GM12872 (cell line): ENCODE data around the gene TNRC6B.

Experiments used
- TF ChIP-seq, protein P1 (sequence below): IDR thresholded peaks from 3 replicates; pipeline ENCODE4 v1.5.1; 2011; ENCODE audit warnings: low read depth, mild to moderate bottlenecking, low read length, moderate library complexity; ENCODE audit not compliant: insufficient read depth

TNRC6B gene

DNA sequence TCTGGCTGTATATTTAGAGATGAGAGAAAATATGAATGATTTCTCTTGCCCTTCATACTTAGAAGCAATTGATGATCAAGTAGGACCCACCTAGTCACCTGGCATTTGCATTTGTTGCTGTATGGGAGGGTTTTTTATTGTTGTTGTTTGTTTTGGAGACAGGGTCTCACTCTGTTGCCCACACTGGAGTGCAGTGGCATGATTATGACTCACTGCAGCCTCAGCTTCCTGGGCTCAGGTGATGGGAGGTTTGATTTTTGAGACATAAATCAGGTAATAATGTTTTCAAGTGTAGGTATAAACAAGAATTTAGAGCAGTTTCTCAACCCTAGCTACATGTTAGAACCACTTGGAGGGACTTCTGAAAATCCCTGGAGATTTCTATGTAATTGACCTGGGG lies 63.0 kb downstream of the TNRC6B start:
- TF ChIP-seq, protein P1, sequence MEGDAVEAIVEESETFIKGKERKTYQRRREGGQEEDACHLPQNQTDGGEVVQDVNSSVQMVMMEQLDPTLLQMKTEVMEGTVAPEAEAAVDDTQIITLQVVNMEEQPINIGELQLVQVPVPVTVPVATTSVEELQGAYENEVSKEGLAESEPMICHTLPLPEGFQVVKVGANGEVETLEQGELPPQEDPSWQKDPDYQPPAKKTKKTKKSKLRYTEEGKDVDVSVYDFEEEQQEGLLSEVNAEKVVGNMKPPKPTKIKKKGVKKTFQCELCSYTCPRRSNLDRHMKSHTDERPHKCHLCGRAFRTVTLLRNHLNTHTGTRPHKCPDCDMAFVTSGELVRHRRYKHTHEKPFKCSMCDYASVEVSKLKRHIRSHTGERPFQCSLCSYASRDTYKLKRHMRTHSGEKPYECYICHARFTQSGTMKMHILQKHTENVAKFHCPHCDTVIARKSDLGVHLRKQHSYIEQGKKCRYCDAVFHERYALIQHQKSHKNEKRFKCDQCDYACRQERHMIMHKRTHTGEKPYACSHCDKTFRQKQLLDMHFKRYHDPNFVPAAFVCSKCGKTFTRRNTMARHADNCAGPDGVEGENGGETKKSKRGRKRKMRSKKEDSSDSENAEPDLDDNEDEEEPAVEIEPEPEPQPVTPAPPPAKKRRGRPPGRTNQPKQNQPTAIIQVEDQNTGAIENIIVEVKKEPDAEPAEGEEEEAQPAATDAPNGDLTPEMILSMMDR, result no peak

DNA sequence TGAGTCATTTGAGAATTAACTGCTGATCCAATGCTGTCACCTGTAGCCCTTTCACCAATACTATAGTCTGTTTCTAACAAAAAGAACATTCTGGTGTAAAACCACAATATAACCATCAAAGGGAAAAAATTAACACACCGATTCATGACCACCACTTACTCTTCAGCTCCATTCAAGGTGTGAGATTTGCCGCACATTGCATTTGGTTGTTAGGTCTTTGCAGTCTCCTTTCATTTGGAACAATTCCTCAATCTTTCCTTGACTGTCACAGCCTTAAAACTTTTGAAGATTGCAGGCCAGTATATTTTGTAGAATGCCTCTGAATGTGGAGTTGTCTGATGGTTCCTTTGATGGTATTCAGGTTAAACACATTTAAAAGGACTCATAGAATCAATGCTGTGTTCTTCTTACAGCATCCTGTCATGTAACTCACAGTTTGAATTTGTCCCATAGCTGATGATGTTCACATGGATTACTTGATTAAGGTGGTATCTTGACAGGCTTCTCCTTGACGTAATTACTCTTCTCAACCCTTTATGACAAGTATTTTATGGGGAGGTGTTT lies 63.6 kb downstream of the TNRC6B start:
- TF ChIP-seq, protein P1, result no peak

DNA sequence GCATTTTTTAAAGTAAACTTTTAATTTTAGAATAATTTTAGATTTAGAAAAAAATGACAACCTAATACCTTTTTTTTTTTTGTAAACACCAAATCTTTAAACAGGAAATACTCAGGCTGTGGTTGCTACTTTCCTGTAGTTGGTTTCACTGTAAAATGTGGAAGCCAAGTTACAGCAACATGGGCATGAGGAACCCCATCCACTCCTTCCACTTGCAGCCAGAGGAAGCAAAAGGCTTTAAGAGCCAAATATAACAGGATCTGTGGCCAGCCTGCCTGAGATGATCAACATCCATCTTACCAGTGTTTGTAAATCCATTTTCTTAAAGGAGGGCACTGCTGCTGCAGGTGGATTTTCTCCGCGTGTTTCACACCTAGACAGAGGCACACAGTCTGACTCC lies 66.2 kb downstream of the TNRC6B start:
- TF ChIP-seq, protein P1, result no peak

DNA sequence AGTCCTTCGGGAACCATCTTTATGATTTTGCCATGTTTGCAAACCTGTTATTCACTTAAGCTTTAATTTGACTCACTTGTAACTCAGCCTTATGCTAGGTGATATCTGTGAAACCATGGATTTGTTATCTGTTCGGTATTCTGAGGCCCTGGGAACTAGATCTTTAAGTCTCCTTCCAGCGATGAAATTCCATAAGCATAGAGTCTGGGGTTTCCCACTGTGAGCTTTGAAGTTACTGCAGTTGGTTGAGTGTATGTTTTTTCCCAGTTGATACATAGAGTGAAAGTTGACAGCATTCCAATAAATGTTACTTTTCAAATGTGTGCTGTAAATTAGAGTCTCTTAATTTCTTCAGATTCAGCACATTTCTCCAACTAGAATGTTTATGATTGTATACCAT lies 66.9 kb downstream of the TNRC6B start:
- TF ChIP-seq, protein P1, result no peak

DNA sequence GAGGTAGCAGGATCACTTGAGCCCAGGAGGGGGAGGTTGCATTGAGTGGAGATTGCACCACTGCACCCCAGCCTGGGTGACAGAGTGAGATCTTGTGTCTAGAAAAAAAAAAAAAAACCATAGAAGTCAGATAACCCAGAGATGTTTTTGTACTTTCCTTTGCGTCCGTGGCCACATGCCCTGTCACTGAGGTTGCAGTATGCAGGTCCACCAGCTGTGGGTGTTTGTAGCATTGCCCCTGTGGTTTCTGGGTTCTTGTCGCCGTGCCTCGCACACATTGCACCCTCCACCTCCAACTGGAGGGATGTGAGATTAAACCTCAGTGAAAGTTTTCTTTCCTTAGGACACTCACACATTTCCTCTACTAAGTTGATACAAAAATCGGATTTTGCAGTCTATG lies 70.3 kb downstream of the TNRC6B start:
- TF ChIP-seq, protein P1, result no peak

DNA sequence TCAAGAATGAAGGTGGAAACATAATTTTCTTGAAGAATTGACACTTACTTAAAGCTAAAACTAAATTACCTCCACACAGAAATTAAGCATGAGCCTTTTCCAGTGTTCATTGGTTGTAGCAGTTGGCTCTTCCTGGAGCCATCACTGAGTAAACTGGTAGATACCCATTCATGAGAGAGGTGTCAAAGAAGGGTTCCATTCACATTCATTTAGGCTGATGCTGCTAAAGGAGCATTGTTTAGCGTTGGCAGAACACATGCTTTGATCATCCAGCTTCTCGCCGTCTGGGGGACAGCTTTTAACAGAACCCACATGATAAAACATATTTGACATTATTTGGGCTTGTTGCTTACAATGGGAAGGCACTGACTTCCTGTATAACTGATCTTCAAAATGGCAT lies 71.6 kb downstream of the TNRC6B start:
- TF ChIP-seq, protein P1, result no peak

DNA sequence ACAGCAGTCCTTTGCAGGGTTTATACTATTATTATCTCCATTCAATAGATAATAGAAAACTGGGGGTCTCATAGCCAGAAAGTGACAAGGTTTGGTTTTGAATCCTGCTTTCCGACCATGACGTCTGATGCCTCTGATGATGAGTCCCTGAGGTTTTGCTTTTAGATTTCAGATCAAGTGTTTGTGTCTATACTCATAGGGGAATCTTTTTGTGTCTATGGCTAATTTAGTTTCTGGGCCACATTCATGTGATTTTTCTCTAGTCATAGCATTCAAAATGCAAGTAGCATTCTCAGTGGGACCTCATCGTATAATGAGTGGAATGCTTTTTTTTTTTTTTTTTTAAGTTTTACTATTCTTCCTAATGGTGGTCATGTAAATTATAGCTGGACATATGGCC lies 72.9 kb downstream of the TNRC6B start:
- TF ChIP-seq, protein P1, result no peak

DNA sequence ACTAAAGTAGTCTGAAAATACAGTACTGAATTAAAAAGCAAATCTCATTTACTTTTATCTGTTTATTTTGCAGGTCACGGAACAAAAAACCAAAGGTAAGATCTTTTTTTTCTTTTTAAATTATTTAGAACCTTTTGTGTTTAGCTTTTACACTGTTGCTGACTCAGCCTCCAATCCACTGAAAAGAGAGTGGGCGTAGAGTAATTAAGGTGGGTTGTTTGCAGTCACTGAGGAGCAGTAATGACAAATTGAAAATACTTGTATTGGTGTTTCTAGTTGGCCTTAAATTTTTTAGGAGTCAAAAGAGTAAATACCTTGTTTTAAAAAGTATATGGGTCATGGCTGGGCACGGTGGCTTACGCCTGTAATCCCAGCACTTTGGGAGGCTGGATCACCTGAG lies 73.4 kb downstream of the TNRC6B start:
- TF ChIP-seq, protein P1, result no peak
